Liver (tissue), 9 donors: ENCODE results near the gene CNOT3. TPM values are rescaled to one million over a fixed set of nuclear protein-coding genes. Genes with fewer than 3 reads are reported as not detected.
A peak's percentile ranks its signal among the peaks of the same experiment; 100 is the strongest.

Experiments
- DNase-seq: peaks from one replicate; pipeline ENCODE4 v3.0.0-alpha.2; 2017; ENCODE audit warnings: low spot score
- H3K27ac ChIP-seq, 2 donors: one replicate each; pipeline ENCODE4 v1.7.0; 2013; ENCODE audit warnings: inconsistent platforms in 2 of 2, low read length in 2 of 2, control low read depth in 1 of 2, low read depth in 1 of 2, mild to moderate bottlenecking in 1 of 2
- H3K27me3 ChIP-seq, 4 donors: one replicate each; pipeline versions ENCODE4 v1.6.1 to v1.7.0; 2013; ENCODE audit warnings: low read length in 3 of 4, inconsistent platforms in 1 of 4, mild to moderate bottlenecking in 1 of 4, moderate library complexity in 1 of 4; ENCODE audit not compliant: control insufficient read depth in 4 of 4, insufficient read depth in 4 of 4
- H3K36me3 ChIP-seq, 4 donors: one replicate each; pipeline versions ENCODE4 v1.6.1 to v1.7.0; 2013; ENCODE audit warnings: low read length in 3 of 4, mild to moderate bottlenecking in 3 of 4, low read depth in 1 of 4, moderate library complexity in 1 of 4; ENCODE audit not compliant: control insufficient read depth in 4 of 4, insufficient read depth in 3 of 4
- H3K4me1 ChIP-seq, 4 donors: one replicate each; pipeline versions ENCODE4 v1.6.1 to v1.7.0; 2013; ENCODE audit warnings: low read length in 3 of 4, mild to moderate bottlenecking in 3 of 4, moderate library complexity in 1 of 4; ENCODE audit not compliant: control insufficient read depth in 4 of 4, insufficient read depth in 4 of 4
- H3K4me3 ChIP-seq, 3 donors: one replicate each; pipeline versions ENCODE4 v1.6.1 to v1.7.0; 2013; ENCODE audit warnings: low read length in 3 of 3, control low read depth in 1 of 3, low read depth in 1 of 3, mild to moderate bottlenecking in 1 of 3
- H3K9ac ChIP-seq, 2 donors: one replicate each; pipeline ENCODE4 v1.7.0; 2013; ENCODE audit warnings: low read length in 2 of 2, mild to moderate bottlenecking in 2 of 2, moderate library complexity in 2 of 2, control low read depth in 1 of 2, low read depth in 1 of 2
- H3K9me3 ChIP-seq, 4 donors: one replicate each; pipeline versions ENCODE4 v1.6.1 to v1.7.0; 2013; ENCODE audit warnings: low read length in 3 of 4; ENCODE audit not compliant: control insufficient read depth in 4 of 4
- FOXA2 ChIP-seq: IDR thresholded peaks from 2 replicates; pipeline ENCODE4 v1.6.1; 2016; ENCODE audit warnings: antibody characterized with exemption
- GABPA ChIP-seq, 2 donors: IDR thresholded peaks in 1 of 2; conservative IDR thresholded peaks in 1 of 2; 2 replicates each; pipeline ENCODE4 v1.6.1; 2016; ENCODE audit warnings: antibody characterized with exemption in 2 of 2, mild to moderate bottlenecking in 1 of 2, moderate library complexity in 1 of 2
- HNF4A ChIP-seq, 2 donors: conservative IDR thresholded peaks; 2 replicates each; pipeline ENCODE4 v1.6.1; 2016; ENCODE audit warnings: antibody characterized with exemption in 2 of 2, mild to moderate bottlenecking in 2 of 2
- NR2F2 ChIP-seq: IDR thresholded peaks from 2 replicates; pipeline ENCODE4 v1.6.1; 2016; ENCODE audit warnings: antibody characterized with exemption
- RXRA ChIP-seq, 2 donors: IDR thresholded peaks; 2 replicates each; pipeline ENCODE4 v1.6.1; 2017 to 2018; ENCODE audit warnings: antibody characterized with exemption in 2 of 2, mild to moderate bottlenecking in 1 of 2
- SP1 ChIP-seq: IDR thresholded peaks from 2 replicates; pipeline ENCODE4 v1.6.1; 2018; ENCODE audit warnings: antibody characterized with exemption, mild to moderate bottlenecking
- TAF1 ChIP-seq: conservative IDR thresholded peaks from 2 replicates; pipeline ENCODE4 v1.6.1; 2016; ENCODE audit warnings: antibody characterized with exemption, mild to moderate bottlenecking
- WGBS: extraction: QIAGEN DNeasy Blood & Tissue Kit; methylation state at CpG from one replicate; pipeline ENCODE4 v1.1.7; 2013; 5-methylcytosine and 5-hydroxymethylcytosine counted together
- polyA plus RNA-seq, 2 donors: library from polyadenylated mRNA; stranded (reverse) in 1 of 2; unstranded in 1 of 2; fragments of 200-250 nt in 1 of 2; fragments of >200 nt in 1 of 2; fragmentation: Nextera tagmentation in 1 of 2; extraction: Ambion mirVana in 1 of 2; gene quantifications; one replicate each; pipeline versions ENCODE4 v1.2.1 to v1.2.3, GENCODE V29; 2013 to 2015
- total RNA-seq, 2 donors: library from RNA; depleted of rRNA; stranded (reverse); fragments of >200 nt; gene quantifications; one replicate each; pipeline ENCODE4 v1.2.3, GENCODE V29; 2014
- TF ChIP-seq, protein P1 (sequence below): fragments of 150-350 bp; IDR thresholded peaks from 2 replicates; pipeline ENCODE4 v1.5.1; 2017; ENCODE audit warnings: improper control_type of control experiment, low read depth, low read length; ENCODE audit not compliant: missing input control
- TF ChIP-seq, protein P2 (sequence below): IDR thresholded peaks from 2 replicates; pipeline ENCODE4 v1.6.1; 2016; ENCODE audit warnings: antibody characterized with exemption
- TF ChIP-seq, protein P3 (sequence below): IDR thresholded peaks from 2 replicates; pipeline ENCODE4 v1.6.1; 2016; ENCODE audit warnings: antibody characterized with exemption
- donor health status: healthy.
- donor health status: healthy.
- donor health status: healthy.
- donor health status: healthy.
- donor health status: healthy.

The CNOT3 gene
- total and polyA plus RNA-seq, 4 donors = 3.7 to 13.0 (median 9.1) TPM

DNA sequence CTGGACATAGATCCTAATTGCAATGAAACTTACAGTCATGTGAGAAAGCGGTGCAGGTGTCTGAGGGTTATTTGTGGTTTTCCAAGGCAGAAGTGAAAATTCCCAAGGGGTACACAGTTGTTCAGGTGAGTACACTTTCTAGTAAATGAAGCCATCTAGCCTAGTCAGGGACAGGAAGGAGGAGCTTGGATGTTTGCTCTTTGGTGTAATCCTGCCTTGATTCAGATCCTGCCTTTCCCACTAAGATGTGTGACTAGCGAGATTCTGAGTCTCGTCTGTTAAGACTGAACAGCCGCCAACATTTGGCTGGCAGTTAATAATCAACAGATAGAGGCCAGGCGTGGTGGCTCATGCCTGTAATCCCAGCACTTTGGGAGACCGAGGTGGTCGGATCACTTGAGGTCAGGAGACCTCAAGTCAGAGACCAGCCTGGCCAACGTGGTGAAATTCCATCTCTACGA is 65.6 kb downstream of the CNOT3 start (continued):
- peak; percentile 57 to 64 for TF ChIP-seq HNF4A (conservative IDR thresholded peaks at IDR 0.05)
- no peak for TF ChIP-seq GABPA (IDR thresholded peaks at IDR 0.05 in 1 of 2, conservative IDR thresholded peaks at IDR 0.05 in 1 of 2)
- no peak for TF ChIP-seq NR2F2
- TF ChIP-seq, protein P1, sequence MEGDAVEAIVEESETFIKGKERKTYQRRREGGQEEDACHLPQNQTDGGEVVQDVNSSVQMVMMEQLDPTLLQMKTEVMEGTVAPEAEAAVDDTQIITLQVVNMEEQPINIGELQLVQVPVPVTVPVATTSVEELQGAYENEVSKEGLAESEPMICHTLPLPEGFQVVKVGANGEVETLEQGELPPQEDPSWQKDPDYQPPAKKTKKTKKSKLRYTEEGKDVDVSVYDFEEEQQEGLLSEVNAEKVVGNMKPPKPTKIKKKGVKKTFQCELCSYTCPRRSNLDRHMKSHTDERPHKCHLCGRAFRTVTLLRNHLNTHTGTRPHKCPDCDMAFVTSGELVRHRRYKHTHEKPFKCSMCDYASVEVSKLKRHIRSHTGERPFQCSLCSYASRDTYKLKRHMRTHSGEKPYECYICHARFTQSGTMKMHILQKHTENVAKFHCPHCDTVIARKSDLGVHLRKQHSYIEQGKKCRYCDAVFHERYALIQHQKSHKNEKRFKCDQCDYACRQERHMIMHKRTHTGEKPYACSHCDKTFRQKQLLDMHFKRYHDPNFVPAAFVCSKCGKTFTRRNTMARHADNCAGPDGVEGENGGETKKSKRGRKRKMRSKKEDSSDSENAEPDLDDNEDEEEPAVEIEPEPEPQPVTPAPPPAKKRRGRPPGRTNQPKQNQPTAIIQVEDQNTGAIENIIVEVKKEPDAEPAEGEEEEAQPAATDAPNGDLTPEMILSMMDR = no peak

DNA sequence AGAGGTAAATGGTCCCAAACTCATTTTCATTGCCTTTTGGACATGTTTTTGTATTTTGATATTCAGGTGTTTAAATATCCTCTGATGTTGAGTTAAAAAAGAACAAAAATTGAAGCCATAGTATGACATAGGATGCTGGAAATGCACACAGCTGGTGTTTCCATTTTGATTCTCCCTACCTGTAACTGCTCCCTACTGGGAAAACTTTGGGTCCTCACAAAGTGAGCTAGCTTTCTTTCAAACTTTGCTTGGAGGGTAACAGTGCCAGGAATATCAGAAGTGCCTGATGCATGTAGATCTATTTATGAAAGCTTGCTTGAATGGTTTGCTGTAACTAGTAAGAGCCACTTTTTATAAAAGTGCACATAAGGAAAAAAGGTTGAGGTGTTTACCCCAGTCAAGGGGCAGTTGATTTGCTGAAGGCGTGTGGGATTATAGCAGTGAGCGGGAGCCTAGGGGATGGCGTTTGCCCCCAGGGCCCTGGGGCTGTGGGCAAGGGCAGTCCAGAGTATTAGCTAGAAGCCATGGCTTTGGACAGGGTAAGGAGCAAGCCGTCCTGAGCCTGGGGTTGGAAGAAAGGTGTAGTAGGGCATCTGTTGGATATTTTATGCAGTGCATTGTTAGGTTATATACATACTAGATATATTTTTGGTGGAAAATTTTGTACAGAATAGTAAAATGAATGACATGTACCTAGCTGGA is 67.4 kb downstream of the CNOT3 start:
- no peak overlapping the region for H3K9ac ChIP-seq
- WGBS = 87% methylated on average over 4 of the region's 4 CpGs
- no peak for DNase-seq

More for the DNA sequence above, 67.4 kb downstream of the CNOT3 start:
- TF ChIP-seq TAF1 = no peak
- TF ChIP-seq, protein P2, sequence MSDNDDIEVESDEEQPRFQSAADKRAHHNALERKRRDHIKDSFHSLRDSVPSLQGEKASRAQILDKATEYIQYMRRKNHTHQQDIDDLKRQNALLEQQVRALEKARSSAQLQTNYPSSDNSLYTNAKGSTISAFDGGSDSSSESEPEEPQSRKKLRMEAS = no peak
- TF ChIP-seq, protein P3, sequence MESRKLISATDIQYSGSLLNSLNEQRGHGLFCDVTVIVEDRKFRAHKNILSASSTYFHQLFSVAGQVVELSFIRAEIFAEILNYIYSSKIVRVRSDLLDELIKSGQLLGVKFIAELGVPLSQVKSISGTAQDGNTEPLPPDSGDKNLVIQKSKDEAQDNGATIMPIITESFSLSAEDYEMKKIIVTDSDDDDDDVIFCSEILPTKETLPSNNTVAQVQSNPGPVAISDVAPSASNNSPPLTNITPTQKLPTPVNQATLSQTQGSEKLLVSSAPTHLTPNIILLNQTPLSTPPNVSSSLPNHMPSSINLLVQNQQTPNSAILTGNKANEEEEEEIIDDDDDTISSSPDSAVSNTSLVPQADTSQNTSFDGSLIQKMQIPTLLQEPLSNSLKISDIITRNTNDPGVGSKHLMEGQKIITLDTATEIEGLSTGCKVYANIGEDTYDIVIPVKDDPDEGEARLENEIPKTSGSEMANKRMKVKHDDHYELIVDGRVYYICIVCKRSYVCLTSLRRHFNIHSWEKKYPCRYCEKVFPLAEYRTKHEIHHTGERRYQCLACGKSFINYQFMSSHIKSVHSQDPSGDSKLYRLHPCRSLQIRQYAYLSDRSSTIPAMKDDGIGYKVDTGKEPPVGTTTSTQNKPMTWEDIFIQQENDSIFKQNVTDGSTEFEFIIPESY = no peak
- TF ChIP-seq FOXA2 = no peak
- TF ChIP-seq SP1 = no peak
- no peak for TF ChIP-seq RXRA (IDR thresholded peaks at IDR 0.05)
- TF ChIP-seq, protein P1 = no peak
- Histone ChIP-seq H3K9me3 (no peaks in the 10 kb centered on the region), H3K27me3 (no peaks in the 10 kb centered on the region), H3K4me1 (peaks cover 30 to 88% (median 77%) of the 10 kb centered on the region in 4 donors), H3K4me3 (no peak overlapping the region), H3K27ac (peak overlapping the region; percentile 23 to 28), H3K36me3 (peaks cover 20 to 47% (median 32%) of the 10 kb centered on the region in 4 donors)

Other genes with a start within 250 kb of the CNOT3 start
- gene CACNG7, start 228.5 kb upstream of the CNOT3 start, total RNA-seq = not detected
- not detected for gene CACNG7, start 228.5 kb upstream of the CNOT3 start, polyA plus RNA-seq
- gene CACNG8, start 174.8 kb upstream of the CNOT3 start, total RNA-seq = not detected
- under 1 TPM in 1 of 2 donors, not detected in 1; under 0.01 TPM for gene CACNG8, start 174.8 kb upstream of the CNOT3 start, polyA plus RNA-seq
- gene CACNG6, start 146.1 kb upstream of the CNOT3 start, total RNA-seq = not detected
- gene CACNG6, start 146.1 kb upstream of the CNOT3 start, polyA plus RNA-seq = not detected
- gene VSTM1, start 73.9 kb upstream of the CNOT3 start, total RNA-seq = 1 to 10 TPM in 1 of 2 donors, not detected in 1; 1.3 TPM
- under 1 TPM in 1 of 2 donors, not detected in 1; 0.07 TPM for gene VSTM1, start 73.9 kb upstream of the CNOT3 start, polyA plus RNA-seq
- not detected for gene TARM1, start 56.4 kb upstream of the CNOT3 start, total RNA-seq
- not detected for gene TARM1, start 56.4 kb upstream of the CNOT3 start, polyA plus RNA-seq
- 1 to 10 TPM in 1 of 2 donors, under 1 TPM in 1; 0.65 to 1.0 TPM for gene OSCAR, start 37.0 kb upstream of the CNOT3 start, total RNA-seq
- gene OSCAR, start 37.0 kb upstream of the CNOT3 start, polyA plus RNA-seq = 1 to 10 TPM in 1 of 2 donors, under 1 TPM in 1; 0.60 to 2.0 TPM
- 10 to 100 TPM in 1 of 2 donors, 1 to 10 TPM in 1; 5.9 to 10.6 TPM for gene NDUFA3, start 34.9 kb upstream of the CNOT3 start, total RNA-seq
- gene NDUFA3, start 34.9 kb upstream of the CNOT3 start, polyA plus RNA-seq = 100 to 1,000 TPM; 126 to 343 TPM
- 1 to 10 TPM; 2.4 to 4.9 TPM for gene TFPT, start 22.1 kb upstream of the CNOT3 start, total RNA-seq
- gene TFPT, start 22.1 kb upstream of the CNOT3 start, polyA plus RNA-seq = 1 to 10 TPM; 3.5 to 5.6 TPM
- gene PRPF31, start 22.0 kb upstream of the CNOT3 start, total RNA-seq = 10 to 100 TPM; 23.8 to 33.0 TPM
- gene PRPF31, start 22.0 kb upstream of the CNOT3 start, polyA plus RNA-seq = 10 to 100 TPM; 25.8 to 31.7 TPM
- 1 to 10 TPM; 2.6 to 3.0 TPM for gene LENG1, start 22.0 kb downstream of the CNOT3 start, total RNA-seq
- gene LENG1, start 22.0 kb downstream of the CNOT3 start, polyA plus RNA-seq = 1 to 10 TPM; 2.8 to 4.4 TPM
- 1 to 10 TPM in 1 of 2 donors, under 1 TPM in 1; 0.23 to 1.8 TPM for gene TMC4, start 35.4 kb downstream of the CNOT3 start, total RNA-seq
- gene TMC4, start 35.4 kb downstream of the CNOT3 start, polyA plus RNA-seq = 1 to 10 TPM in 1 of 2 donors, under 1 TPM in 1; 0.92 to 2.4 TPM
- gene MBOAT7, start 51.8 kb downstream of the CNOT3 start, total RNA-seq = 10 to 100 TPM; 10.3 to 10.6 TPM
- gene MBOAT7, start 51.8 kb downstream of the CNOT3 start, polyA plus RNA-seq = 10 to 100 TPM; 19.3 to 31.5 TPM
- gene TSEN34, start 53.5 kb downstream of the CNOT3 start, total RNA-seq = 10 to 100 TPM; 21.8 to 37.9 TPM
- 10 to 100 TPM; 15.5 to 27.4 TPM for gene TSEN34, start 53.5 kb downstream of the CNOT3 start, polyA plus RNA-seq
- 1,000 to 10,000 TPM in 1 of 2 donors, 100 to 1,000 TPM in 1; 745 to 1,462 TPM for gene RPS9, start 63.1 kb downstream of the CNOT3 start, total RNA-seq
- gene RPS9, start 63.1 kb downstream of the CNOT3 start, polyA plus RNA-seq = 1,000 to 10,000 TPM in 1 of 2 donors, 100 to 1,000 TPM in 1; 290 to 1,080 TPM
- 10 to 100 TPM in 1 of 2 donors, 1 to 10 TPM in 1; 2.5 to 10.5 TPM for gene LILRB3, start 85.2 kb downstream of the CNOT3 start, total RNA-seq
- gene LILRB3, start 85.2 kb downstream of the CNOT3 start, polyA plus RNA-seq = 1 to 10 TPM; 2.2 to 4.2 TPM
- gene LILRA6, start 105.0 kb downstream of the CNOT3 start, total RNA-seq = 1 to 10 TPM; 1.4 to 2.8 TPM
- gene LILRA6, start 105.0 kb downstream of the CNOT3 start, polyA plus RNA-seq = 1 to 10 TPM; 1.0 to 1.9 TPM
- 1 to 10 TPM; 5.4 to 7.1 TPM for gene LILRB5, start 119.5 kb downstream of the CNOT3 start, total RNA-seq
- 10 to 100 TPM in 1 of 2 donors, 1 to 10 TPM in 1; 5.1 to 10.8 TPM for gene LILRB5, start 119.5 kb downstream of the CNOT3 start, polyA plus RNA-seq
- 1 to 10 TPM; 4.6 to 5.7 TPM for gene LILRB2, start 143.3 kb downstream of the CNOT3 start, total RNA-seq
- gene LILRB2, start 143.3 kb downstream of the CNOT3 start, polyA plus RNA-seq = 1 to 10 TPM; 2.2 to 6.1 TPM
- 1 to 10 TPM; 6.4 to 8.7 TPM for gene LILRA5, start 175.4 kb downstream of the CNOT3 start, total RNA-seq
- 1 to 10 TPM in 1 of 2 donors, under 1 TPM in 1; 0.58 to 2.8 TPM for gene LILRA5, start 175.4 kb downstream of the CNOT3 start, polyA plus RNA-seq
- under 1 TPM; 0.08 to 0.23 TPM for gene LILRA4, start 201.4 kb downstream of the CNOT3 start, total RNA-seq
- under 1 TPM; 0.06 to 0.33 TPM for gene LILRA4, start 201.4 kb downstream of the CNOT3 start, polyA plus RNA-seq
- 10 to 100 TPM in 1 of 2 donors, 1 to 10 TPM in 1; 4.5 to 16.3 TPM for gene LAIR1, start 227.2 kb downstream of the CNOT3 start, total RNA-seq
- 1 to 10 TPM; 1.2 to 5.1 TPM for gene LAIR1, start 227.2 kb downstream of the CNOT3 start, polyA plus RNA-seq